Measurements from ENCODE around the gene SSU72.

The SSU72 gene

DNA sequence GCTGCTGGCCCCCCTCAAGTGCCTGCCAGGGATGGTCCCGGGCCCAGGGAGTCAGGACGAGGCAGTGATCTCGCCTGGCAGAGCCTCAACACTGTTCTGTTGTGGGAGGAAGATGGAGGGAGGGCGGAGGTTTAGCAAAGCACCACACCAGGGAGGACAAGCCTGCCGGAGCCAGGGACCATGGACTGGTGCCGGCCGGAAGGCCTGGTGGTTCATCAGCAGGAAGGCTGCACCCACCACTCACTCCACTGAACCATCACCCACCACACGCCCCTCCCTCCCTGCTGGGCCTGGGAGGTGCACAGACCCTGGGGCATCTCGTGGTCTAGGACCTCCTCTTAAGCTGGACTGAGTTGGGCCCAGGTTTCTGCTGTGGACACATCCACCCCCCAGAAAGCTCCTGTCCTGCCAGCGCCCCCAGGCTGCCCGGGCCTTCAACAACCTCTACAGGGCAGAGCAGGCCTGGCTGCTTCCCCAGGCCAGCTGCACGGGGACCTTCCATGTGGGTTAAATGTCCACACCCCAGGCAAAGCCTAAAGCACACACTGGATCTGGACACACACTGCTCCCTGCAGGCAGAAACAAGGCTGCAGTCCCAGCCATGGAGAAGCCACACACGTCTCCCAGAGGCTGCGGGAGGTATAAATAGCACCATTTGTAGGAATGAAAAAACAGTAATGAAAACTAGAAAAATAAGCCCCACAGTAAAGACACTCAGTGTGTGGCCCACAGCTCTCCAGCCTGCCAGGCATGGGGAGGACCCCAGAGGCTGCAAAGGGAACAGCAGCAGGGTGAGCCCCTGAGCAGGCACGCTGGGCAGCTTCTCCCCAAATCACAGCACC is 23.9 kb downstream of the SSU72 start:
- peak; percentile 63 for DNase-seq (ENCODE audit: low read depth, low spot score)
- no peak overlapping the region for H3K4me3 ChIP-seq (ENCODE audit: low read depth, low read length)
- TF ChIP-seq, protein P1, sequence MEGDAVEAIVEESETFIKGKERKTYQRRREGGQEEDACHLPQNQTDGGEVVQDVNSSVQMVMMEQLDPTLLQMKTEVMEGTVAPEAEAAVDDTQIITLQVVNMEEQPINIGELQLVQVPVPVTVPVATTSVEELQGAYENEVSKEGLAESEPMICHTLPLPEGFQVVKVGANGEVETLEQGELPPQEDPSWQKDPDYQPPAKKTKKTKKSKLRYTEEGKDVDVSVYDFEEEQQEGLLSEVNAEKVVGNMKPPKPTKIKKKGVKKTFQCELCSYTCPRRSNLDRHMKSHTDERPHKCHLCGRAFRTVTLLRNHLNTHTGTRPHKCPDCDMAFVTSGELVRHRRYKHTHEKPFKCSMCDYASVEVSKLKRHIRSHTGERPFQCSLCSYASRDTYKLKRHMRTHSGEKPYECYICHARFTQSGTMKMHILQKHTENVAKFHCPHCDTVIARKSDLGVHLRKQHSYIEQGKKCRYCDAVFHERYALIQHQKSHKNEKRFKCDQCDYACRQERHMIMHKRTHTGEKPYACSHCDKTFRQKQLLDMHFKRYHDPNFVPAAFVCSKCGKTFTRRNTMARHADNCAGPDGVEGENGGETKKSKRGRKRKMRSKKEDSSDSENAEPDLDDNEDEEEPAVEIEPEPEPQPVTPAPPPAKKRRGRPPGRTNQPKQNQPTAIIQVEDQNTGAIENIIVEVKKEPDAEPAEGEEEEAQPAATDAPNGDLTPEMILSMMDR (IDR thresholded peaks at IDR 0.05; ENCODE audit: low read depth, low read length) = peak; percentile 65
- in situ Hi-C loops (cut with HindIII; ENCODE audit: low sequenced_read_pairs) = no loop called here

DNA sequence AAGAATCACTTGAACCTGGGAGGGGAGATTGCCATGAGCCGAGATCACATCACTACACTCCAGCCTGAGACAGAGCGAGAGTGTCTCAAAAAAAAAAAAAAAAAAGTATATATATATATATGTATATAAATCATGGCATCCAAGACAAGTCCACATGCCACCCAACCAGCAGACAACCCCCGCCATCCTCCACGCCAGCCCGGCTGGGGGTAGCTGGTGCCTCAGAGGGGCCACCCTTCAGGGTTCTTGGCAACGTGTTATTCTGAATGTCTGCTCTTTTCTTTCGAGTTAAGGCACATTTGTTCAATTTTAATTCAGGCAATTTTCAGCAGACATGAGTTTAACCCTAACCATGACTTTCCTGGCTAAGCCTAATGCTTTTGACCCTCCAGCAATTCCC is 24.6 kb downstream of the SSU72 start:
- no peak overlapping the region for H3K4me3 ChIP-seq (ENCODE audit: low read depth, low read length)
- no peak for DNase-seq (ENCODE audit: low read depth, low spot score)
- in situ Hi-C loops (cut with HindIII; ENCODE audit: low sequenced_read_pairs) = no loop called here
- TF ChIP-seq, protein P1 (IDR thresholded peaks at IDR 0.05; ENCODE audit: low read depth, low read length) = no peak

DNA sequence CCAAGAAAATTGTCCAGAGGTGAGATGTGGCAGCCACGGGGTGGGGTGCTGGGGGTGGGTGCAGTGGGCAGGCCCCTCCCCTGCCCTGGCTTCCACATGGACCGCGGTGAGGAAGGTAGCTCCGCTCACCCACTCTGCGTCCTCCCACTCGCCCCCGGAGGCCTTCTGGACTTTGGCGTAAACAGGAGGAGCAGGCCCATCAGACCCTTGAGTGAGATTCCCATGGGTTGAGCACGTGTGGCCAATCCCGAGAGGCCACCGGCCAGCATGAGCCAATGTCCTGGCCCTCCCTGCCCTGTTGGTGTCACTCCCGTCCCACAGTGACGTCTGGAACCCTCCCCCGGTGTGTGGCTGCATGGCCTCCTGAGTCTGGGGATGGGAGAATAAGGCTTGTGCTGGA is 26.1 kb downstream of the SSU72 start:
- in situ Hi-C loops (cut with HindIII; ENCODE audit: low sequenced_read_pairs) = no loop called here
- H3K4me3 ChIP-seq (ENCODE audit: low read depth, low read length) = no peak overlapping the region
- DNase-seq (ENCODE audit: low read depth, low spot score) = no peak
- TF ChIP-seq, protein P1 (IDR thresholded peaks at IDR 0.05; ENCODE audit: low read depth, low read length) = no peak

DNA sequence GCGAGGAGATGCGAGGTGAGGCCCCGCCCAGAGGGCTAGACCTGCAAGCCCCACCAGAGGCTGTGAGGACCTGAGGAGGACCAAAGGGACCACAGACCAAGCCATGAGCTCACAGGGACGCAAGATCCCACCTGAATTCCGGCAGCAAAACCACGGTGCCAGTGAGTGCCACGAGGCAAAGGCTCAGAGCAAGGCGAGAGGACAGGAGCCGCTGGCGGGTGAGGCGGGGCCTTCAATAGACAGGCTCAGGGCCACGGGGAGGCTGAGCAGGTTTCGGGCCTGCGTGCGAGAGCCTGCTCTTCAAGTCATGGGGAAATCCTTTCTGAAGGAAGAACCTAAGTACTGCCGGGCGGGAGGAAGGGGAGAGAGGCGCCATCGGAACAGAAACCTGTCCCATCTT is 27.2 kb downstream of the SSU72 start:
- H3K4me3 ChIP-seq (ENCODE audit: low read depth, low read length) = no peak overlapping the region
- in situ Hi-C loops (cut with HindIII; ENCODE audit: low sequenced_read_pairs) = no loop called here
- TF ChIP-seq, protein P1 (IDR thresholded peaks at IDR 0.05; ENCODE audit: low read depth, low read length) = no peak
- DNase-seq (ENCODE audit: low read depth, low spot score) = no peak

DNA sequence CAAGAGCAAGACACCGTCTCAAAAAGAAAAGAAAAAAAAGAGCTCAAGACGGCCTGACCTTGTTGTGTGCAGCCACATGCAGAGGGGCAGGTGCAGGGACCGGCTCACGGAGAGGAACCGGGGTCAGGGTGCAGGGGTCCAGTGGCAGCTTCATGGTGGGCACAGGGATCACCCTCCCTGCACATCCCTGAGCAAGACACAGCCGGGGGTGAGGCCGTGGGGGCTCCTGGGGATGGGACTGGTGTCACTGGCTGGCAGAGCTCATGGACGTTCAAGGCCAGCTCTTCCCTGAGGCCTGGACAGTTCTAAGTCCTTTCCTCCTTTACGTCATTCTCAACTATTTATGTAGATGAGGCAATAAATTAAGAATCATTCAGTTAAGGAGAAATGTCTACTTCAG is 27.7 kb downstream of the SSU72 start:
- in situ Hi-C loops (cut with HindIII; ENCODE audit: low sequenced_read_pairs) = no loop called here
- no peak for DNase-seq (ENCODE audit: low read depth, low spot score)
- no peak overlapping the region for H3K4me3 ChIP-seq (ENCODE audit: low read depth, low read length)
- TF ChIP-seq, protein P1 (IDR thresholded peaks at IDR 0.05; ENCODE audit: low read depth, low read length) = no peak

DNA sequence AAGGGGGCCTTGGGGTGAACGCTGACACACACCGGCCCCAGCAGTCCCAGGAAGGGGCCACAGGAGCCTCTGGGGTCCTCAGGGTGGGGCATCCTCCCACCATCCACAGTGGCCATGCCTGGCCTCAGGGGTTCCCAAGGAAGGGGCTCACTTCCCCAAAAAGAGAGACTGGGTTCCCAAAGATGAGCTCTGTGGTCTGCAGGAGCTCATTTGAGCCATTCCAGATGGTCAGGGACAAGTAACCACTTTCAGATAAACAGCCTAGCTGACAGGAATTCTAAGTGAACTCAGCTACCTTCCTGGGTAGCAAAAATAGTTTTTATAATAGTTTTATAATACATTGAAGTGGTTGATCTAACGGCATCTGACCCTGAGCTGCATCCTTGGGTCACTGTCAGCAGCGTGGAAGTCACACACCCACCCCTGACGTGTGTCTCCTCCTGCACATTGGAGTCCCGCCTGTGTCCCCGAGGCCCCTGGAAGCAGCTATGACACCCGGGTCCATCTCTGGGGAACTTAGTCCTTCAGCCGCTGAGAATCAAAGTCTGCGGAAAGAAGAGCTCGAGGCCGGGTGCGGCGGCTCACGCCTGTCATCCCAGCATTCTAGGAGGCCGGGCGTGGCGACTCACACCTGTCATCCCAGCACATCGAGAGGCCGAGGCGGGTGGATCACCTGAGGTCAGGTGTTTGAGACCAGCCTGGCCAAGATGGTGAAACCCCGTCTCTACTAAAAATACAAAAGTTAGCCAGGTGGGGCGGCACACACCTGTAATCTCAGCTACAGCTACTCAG is 28.5 kb downstream of the SSU72 start:
- no peak for DNase-seq (ENCODE audit: low read depth, low spot score)
- TF ChIP-seq, protein P1 (IDR thresholded peaks at IDR 0.05; ENCODE audit: low read depth, low read length) = no peak
- H3K4me3 ChIP-seq (ENCODE audit: low read depth, low read length) = no peak overlapping the region
- in situ Hi-C loops (cut with HindIII; ENCODE audit: low sequenced_read_pairs) = no loop called here

All from astrocyte of the spinal cord (primary cell).